BJ (cell line): ENCODE results near the gene FRAS1. TPM values are rescaled to one million over a fixed set of nuclear protein-coding genes. Genes with fewer than 3 reads are reported as not detected.

Source experiments
- CTCF ChIA-PET: fragments of 350-600 bp; formaldehyde crosslinking; extraction: SDS; loops from one replicate; lab custom pipeline; 2021; ENCODE audit warnings: antibody characterized with exemption, inconsistent platforms; lab: Yijun Ruan, JAX
- POLR2A ChIA-PET: fragments of 300-600 bp; sonication (Branson Sonifier 250); formaldehyde crosslinking; extraction: SDS; loops from one replicate; lab custom pipeline; 2021; ENCODE audit warnings: antibody characterized with exemption; lab: Charles Lee
- DNase-seq: peaks from one replicate; pipeline ENCODE4 v3.0.0-alpha.2; 2011; ENCODE audit warnings: low read depth
- H3K27me3 ChIP-seq: 2 replicates; pipeline ENCODE4 v1.6.0; 2011; ENCODE audit warnings: low read length; ENCODE audit not compliant: control insufficient read depth, insufficient read depth
- H3K36me3 ChIP-seq: 2 replicates; pipeline ENCODE4 v1.5.1; 2011; ENCODE audit warnings: low read length; ENCODE audit not compliant: control insufficient read depth, insufficient read depth
- H3K4me3 ChIP-seq: 2 replicates; pipeline ENCODE4 v1.5.1; 2011; ENCODE audit warnings: low read depth, mild to moderate bottlenecking, control low read depth, low read length
- CTCF ChIP-seq: IDR thresholded peaks from 2 replicates; pipeline ENCODE4 v1.5.1; 2011; ENCODE audit warnings: low read depth, mild to moderate bottlenecking, control low read depth, inconsistent platforms, low read length, moderate library complexity; ENCODE audit not compliant: insufficient read depth
- polyA plus RNA-seq: library from polyadenylated mRNA; depleted of rRNA; stranded (reverse); fragments of >200 nt; gene quantifications from 2 replicates; pipeline ENCODE4 v1.2.3, GENCODE V29; 2011

Gene FRAS1
- polyA plus RNA-seq, 1 experiment: 4.4 TPM

- Histone ChIP-seq H3K36me3 (no peaks in the 10 kb centered on the region), H3K27me3 (peaks cover 2% of the 10 kb centered on the region; the same call in 1 of the 2 replicates), H3K4me3 (no peak overlapping the region)
- no peak for TF ChIP-seq CTCF
- no peak for DNase-seq
- CTCF ChIA-PET: interaction anchor here (1.0 kb wide), 1 partner anchor 27 kb away, joined by 3 read pairs; no protein-coding TSS in a partner anchor
- POLR2A ChIA-PET: no interaction called here
These were observed 24.7 kb upstream of the FRAS1 start for GRCh38 chr4:78032446-78032845.

GRCh38 chr4:78032929-78033328 lies 24.2 kb upstream of the FRAS1 start:
- no peak for TF ChIP-seq CTCF
- POLR2A ChIA-PET: no interaction called here
- CTCF ChIA-PET: interaction anchor here (1.0 kb wide), 1 partner anchor 14 kb away, joined by 3 read pairs; no protein-coding TSS in a partner anchor
- H3K36me3 ChIP-seq: no peaks in the 10 kb centered on the region
- no peak overlapping the region for H3K4me3 ChIP-seq
- peaks cover 2% of the 10 kb centered on the region; the same call in 1 of the 2 replicates for H3K27me3 ChIP-seq
- DNase-seq: no peak

GRCh38 chr4:78033861-78034260 lies 23.3 kb upstream of the FRAS1 start:
- POLR2A ChIA-PET: no interaction called here
- no peak for DNase-seq
- CTCF ChIA-PET: interaction anchor here (1.0 to 1.3 kb wide), 2 partner anchors 15 to 25 kb away, joined by 3 to 8 read pairs; no protein-coding TSS in a partner anchor
- Histone ChIP-seq H3K27me3 (peaks cover 2% of the 10 kb centered on the region; the same call in 1 of the 2 replicates), H3K4me3 (no peak overlapping the region), H3K36me3 (no peaks in the 10 kb centered on the region)
- TF ChIP-seq CTCF: no peak

GRCh38 chr4:78038704-78039103 lies 18.4 kb upstream of the FRAS1 start:
- ChIA-PET CTCF (no interaction called here), POLR2A (no interaction called here)
- Histone ChIP-seq H3K4me3 (no peak overlapping the region), H3K27me3 (peaks cover 2% of the 10 kb centered on the region; the same call in 1 of the 2 replicates), H3K36me3 (no peaks in the 10 kb centered on the region)
- no peak for TF ChIP-seq CTCF
- DNase-seq: no peak

- H3K36me3 ChIP-seq: no peaks in the 10 kb centered on the region
- DNase-seq: no peak
- no peak for TF ChIP-seq CTCF
- H3K4me3 ChIP-seq: no peak overlapping the region
- H3K27me3 ChIP-seq: peaks cover 2% of the 10 kb centered on the region; the same call in 1 of the 2 replicates
- ChIA-PET POLR2A (no interaction called here), CTCF (no interaction called here)
These were observed 17.4 kb upstream of the FRAS1 start for GRCh38 chr4:78039678-78040077.
